Liver (tissue), 3 donors: ENCODE data around the gene MIGA1.

Experiments used
- EGR1 ChIP-seq, 2 donors: IDR thresholded peaks; 2 replicates each; pipeline ENCODE4 v1.6.1; 2016 to 2018; ENCODE audit warnings: antibody characterized with exemption in 2 of 2, low read depth in 2 of 2
- GABPA ChIP-seq, 2 donors: IDR thresholded peaks in 1 of 2; conservative IDR thresholded peaks in 1 of 2; 2 replicates each; pipeline ENCODE4 v1.6.1; 2016; ENCODE audit warnings: antibody characterized with exemption in 2 of 2, mild to moderate bottlenecking in 1 of 2, moderate library complexity in 1 of 2
- JUND ChIP-seq, 2 donors: IDR thresholded peaks; 2 replicates each; pipeline ENCODE4 v1.6.1; 2016; ENCODE audit warnings: antibody characterized with exemption in 2 of 2
- NR2F2 ChIP-seq: IDR thresholded peaks from 2 replicates; pipeline ENCODE4 v1.6.1; 2016; ENCODE audit warnings: antibody characterized with exemption
- RAD21 ChIP-seq, 2 donors: IDR thresholded peaks; 2 replicates each; pipeline ENCODE4 v1.6.1; 2016; ENCODE audit warnings: antibody characterized with exemption in 2 of 2, mild to moderate bottlenecking in 2 of 2
- SP1 ChIP-seq: IDR thresholded peaks from 2 replicates; pipeline ENCODE4 v1.6.1; 2018; ENCODE audit warnings: antibody characterized with exemption, mild to moderate bottlenecking
- TAF1 ChIP-seq: conservative IDR thresholded peaks from 2 replicates; pipeline ENCODE4 v1.6.1; 2016; ENCODE audit warnings: antibody characterized with exemption, mild to moderate bottlenecking
- YY1 ChIP-seq: IDR thresholded peaks from 2 replicates; pipeline ENCODE4 v1.6.1; 2016; ENCODE audit warnings: antibody characterized with exemption, mild to moderate bottlenecking
- TF ChIP-seq, protein P1 (sequence below): fragments of 150-350 bp; IDR thresholded peaks from 2 replicates; pipeline ENCODE4 v1.5.1; 2017; ENCODE audit warnings: improper control_type of control experiment, low read depth, low read length; ENCODE audit not compliant: missing input control
- TF ChIP-seq, protein P2 (sequence below): IDR thresholded peaks from 2 replicates; pipeline ENCODE4 v1.6.1; 2016; ENCODE audit warnings: antibody characterized with exemption
- TF ChIP-seq, protein P3 (sequence below): IDR thresholded peaks from 2 replicates; pipeline ENCODE4 v1.6.1; 2016; ENCODE audit warnings: antibody characterized with exemption, mild to moderate bottlenecking
- TF ChIP-seq, protein P4 (sequence below): IDR thresholded peaks from 2 replicates; pipeline ENCODE4 v1.6.1; 2016; ENCODE audit warnings: antibody characterized with exemption
- TF ChIP-seq, protein P5 (sequence below): IDR thresholded peaks from 2 replicates; pipeline ENCODE4 v1.6.1; 2016; ENCODE audit warnings: antibody characterized with exemption
- donor health status: healthy.
- donor health status: healthy.

DNA sequence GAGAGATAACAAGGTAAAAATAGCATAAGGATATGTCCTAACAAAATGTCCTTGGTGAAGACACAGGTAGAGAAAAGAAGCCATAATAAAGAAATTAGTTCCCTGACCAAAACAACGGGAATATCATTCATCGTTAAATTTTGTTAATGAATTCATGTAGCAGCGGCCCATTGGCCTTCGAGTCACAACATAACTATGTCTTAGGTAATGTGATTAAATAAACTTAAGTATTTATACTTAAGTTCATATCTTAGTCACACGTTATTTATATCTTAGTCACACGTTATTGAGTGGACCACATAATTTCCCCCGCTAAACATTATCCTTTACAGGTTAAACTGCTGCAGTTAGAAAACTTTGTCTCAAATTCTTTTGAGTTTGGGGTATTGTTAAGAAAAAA is 110.2 kb downstream of the MIGA1 start:
- TF ChIP-seq, protein P1, sequence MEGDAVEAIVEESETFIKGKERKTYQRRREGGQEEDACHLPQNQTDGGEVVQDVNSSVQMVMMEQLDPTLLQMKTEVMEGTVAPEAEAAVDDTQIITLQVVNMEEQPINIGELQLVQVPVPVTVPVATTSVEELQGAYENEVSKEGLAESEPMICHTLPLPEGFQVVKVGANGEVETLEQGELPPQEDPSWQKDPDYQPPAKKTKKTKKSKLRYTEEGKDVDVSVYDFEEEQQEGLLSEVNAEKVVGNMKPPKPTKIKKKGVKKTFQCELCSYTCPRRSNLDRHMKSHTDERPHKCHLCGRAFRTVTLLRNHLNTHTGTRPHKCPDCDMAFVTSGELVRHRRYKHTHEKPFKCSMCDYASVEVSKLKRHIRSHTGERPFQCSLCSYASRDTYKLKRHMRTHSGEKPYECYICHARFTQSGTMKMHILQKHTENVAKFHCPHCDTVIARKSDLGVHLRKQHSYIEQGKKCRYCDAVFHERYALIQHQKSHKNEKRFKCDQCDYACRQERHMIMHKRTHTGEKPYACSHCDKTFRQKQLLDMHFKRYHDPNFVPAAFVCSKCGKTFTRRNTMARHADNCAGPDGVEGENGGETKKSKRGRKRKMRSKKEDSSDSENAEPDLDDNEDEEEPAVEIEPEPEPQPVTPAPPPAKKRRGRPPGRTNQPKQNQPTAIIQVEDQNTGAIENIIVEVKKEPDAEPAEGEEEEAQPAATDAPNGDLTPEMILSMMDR, result no peak
- no peak for TF ChIP-seq RAD21 (IDR thresholded peaks at IDR 0.05)
- TF ChIP-seq JUND (IDR thresholded peaks at IDR 0.05), result no peak
- TF ChIP-seq, protein P2, sequence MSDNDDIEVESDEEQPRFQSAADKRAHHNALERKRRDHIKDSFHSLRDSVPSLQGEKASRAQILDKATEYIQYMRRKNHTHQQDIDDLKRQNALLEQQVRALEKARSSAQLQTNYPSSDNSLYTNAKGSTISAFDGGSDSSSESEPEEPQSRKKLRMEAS, result no peak
- TF ChIP-seq GABPA (IDR thresholded peaks at IDR 0.05 in 1 of 2, conservative IDR thresholded peaks at IDR 0.05 in 1 of 2), result no peak
- no peak for TF ChIP-seq TAF1
- no peak for TF ChIP-seq EGR1 (IDR thresholded peaks at IDR 0.05; ENCODE audit: low read depth in 2 of 2)
- TF ChIP-seq, protein P3, sequence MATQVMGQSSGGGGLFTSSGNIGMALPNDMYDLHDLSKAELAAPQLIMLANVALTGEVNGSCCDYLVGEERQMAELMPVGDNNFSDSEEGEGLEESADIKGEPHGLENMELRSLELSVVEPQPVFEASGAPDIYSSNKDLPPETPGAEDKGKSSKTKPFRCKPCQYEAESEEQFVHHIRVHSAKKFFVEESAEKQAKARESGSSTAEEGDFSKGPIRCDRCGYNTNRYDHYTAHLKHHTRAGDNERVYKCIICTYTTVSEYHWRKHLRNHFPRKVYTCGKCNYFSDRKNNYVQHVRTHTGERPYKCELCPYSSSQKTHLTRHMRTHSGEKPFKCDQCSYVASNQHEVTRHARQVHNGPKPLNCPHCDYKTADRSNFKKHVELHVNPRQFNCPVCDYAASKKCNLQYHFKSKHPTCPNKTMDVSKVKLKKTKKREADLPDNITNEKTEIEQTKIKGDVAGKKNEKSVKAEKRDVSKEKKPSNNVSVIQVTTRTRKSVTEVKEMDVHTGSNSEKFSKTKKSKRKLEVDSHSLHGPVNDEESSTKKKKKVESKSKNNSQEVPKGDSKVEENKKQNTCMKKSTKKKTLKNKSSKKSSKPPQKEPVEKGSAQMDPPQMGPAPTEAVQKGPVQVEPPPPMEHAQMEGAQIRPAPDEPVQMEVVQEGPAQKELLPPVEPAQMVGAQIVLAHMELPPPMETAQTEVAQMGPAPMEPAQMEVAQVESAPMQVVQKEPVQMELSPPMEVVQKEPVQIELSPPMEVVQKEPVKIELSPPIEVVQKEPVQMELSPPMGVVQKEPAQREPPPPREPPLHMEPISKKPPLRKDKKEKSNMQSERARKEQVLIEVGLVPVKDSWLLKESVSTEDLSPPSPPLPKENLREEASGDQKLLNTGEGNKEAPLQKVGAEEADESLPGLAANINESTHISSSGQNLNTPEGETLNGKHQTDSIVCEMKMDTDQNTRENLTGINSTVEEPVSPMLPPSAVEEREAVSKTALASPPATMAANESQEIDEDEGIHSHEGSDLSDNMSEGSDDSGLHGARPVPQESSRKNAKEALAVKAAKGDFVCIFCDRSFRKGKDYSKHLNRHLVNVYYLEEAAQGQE, result no peak
- TF ChIP-seq, protein P4, sequence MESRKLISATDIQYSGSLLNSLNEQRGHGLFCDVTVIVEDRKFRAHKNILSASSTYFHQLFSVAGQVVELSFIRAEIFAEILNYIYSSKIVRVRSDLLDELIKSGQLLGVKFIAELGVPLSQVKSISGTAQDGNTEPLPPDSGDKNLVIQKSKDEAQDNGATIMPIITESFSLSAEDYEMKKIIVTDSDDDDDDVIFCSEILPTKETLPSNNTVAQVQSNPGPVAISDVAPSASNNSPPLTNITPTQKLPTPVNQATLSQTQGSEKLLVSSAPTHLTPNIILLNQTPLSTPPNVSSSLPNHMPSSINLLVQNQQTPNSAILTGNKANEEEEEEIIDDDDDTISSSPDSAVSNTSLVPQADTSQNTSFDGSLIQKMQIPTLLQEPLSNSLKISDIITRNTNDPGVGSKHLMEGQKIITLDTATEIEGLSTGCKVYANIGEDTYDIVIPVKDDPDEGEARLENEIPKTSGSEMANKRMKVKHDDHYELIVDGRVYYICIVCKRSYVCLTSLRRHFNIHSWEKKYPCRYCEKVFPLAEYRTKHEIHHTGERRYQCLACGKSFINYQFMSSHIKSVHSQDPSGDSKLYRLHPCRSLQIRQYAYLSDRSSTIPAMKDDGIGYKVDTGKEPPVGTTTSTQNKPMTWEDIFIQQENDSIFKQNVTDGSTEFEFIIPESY, result no peak
- no peak for TF ChIP-seq SP1
- no peak for TF ChIP-seq YY1
- TF ChIP-seq NR2F2, result no peak
- TF ChIP-seq, protein P5, sequence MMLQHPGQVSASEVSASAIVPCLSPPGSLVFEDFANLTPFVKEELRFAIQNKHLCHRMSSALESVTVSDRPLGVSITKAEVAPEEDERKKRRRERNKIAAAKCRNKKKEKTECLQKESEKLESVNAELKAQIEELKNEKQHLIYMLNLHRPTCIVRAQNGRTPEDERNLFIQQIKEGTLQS, result no peak
